ENCODE data around the gene IQCK. TPM values are rescaled to one million over a fixed set of nuclear protein-coding genes. Genes with fewer than 3 reads are reported as not detected.

IQCK gene
- total RNA-seq, 1 donor from 2014 or later = 7.6 TPM

DNA sequence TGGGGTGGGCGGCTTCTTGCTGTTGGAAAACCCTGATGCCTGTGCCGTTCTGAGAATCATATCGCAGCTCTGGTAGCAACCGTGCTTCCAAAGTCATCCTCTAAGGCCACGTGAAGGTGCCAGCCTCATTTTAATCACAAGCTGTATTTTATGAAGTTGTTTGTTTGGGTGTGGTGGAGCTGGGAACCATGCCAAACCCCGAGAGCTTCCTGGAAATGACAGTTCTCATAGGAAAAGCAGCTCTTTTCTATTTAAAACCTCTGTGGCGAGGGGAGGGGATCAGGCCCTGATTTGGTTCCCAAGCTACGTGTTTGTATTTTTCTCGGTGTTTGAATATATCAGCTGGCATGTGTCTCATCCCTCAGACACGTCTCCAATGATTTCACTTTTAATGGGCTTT, 21.7 kb upstream of the IQCK start:
- H3K9me3 ChIP-seq = no peaks in the 10 kb centered on the region
- ATAC-seq (peak; percentile 62), DNase-seq (peak; percentile 73)
- intact Hi-C loops (cut with DNase I) = no loop called here
- H3K4me3 ChIP-seq = no peak overlapping the region
- H3K27ac ChIP-seq = peak overlapping the region; percentile 71
- peaks cover 16% of the 10 kb centered on the region for H3K36me3 ChIP-seq
- TF ChIP-seq, protein P1, sequence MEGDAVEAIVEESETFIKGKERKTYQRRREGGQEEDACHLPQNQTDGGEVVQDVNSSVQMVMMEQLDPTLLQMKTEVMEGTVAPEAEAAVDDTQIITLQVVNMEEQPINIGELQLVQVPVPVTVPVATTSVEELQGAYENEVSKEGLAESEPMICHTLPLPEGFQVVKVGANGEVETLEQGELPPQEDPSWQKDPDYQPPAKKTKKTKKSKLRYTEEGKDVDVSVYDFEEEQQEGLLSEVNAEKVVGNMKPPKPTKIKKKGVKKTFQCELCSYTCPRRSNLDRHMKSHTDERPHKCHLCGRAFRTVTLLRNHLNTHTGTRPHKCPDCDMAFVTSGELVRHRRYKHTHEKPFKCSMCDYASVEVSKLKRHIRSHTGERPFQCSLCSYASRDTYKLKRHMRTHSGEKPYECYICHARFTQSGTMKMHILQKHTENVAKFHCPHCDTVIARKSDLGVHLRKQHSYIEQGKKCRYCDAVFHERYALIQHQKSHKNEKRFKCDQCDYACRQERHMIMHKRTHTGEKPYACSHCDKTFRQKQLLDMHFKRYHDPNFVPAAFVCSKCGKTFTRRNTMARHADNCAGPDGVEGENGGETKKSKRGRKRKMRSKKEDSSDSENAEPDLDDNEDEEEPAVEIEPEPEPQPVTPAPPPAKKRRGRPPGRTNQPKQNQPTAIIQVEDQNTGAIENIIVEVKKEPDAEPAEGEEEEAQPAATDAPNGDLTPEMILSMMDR (IDR thresholded peaks at IDR 0.05) = no peak
- H3K27me3 ChIP-seq = no peaks in the 10 kb centered on the region
- peaks cover 49% of the 10 kb centered on the region for H3K4me1 ChIP-seq

DNA sequence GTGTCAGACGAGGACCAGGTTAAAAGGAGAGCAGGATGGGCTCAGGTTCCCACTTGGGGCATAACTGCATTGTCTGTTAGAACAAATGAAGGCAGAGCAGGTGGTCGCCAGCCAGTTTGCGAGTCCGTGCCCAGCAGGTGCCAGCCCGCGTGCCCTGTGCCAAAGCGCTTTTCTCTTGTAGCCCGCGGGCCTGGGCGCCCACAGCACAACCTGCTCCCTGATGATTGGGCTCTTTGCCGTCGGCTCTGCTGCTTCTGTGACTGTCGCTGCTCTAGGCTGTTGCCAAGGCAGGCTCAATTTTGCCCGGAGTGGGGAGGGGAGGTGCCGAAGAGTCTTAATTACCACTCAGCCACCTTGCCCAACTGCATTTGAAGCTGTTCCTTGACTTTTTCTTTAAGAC, 21.1 kb upstream of the IQCK start:
- H3K27ac ChIP-seq = peak overlapping the region; percentile 71
- H3K4me1 ChIP-seq = peaks cover 49% of the 10 kb centered on the region
- TF ChIP-seq, protein P1 (IDR thresholded peaks at IDR 0.05) = no peak
- no peak overlapping the region for H3K4me3 ChIP-seq
- DNase-seq (no peak), ATAC-seq (no peak)
- no peaks in the 10 kb centered on the region for H3K27me3 ChIP-seq
- H3K9me3 ChIP-seq = no peaks in the 10 kb centered on the region
- H3K36me3 ChIP-seq = peaks cover 14% of the 10 kb centered on the region
- intact Hi-C loops (cut with DNase I) = no loop called here

- DNase-seq (no peak), ATAC-seq (peak; percentile 27)
- peaks cover 49% of the 10 kb centered on the region for H3K4me1 ChIP-seq
- H3K4me3 ChIP-seq = no peak overlapping the region
- H3K27me3 ChIP-seq = no peaks in the 10 kb centered on the region
- intact Hi-C loops (cut with DNase I) = no loop called here
- TF ChIP-seq, protein P1 (IDR thresholded peaks at IDR 0.05) = no peak
- peak overlapping the region; percentile 5 for H3K27ac ChIP-seq
- H3K9me3 ChIP-seq = no peaks in the 10 kb centered on the region
- peaks cover 18% of the 10 kb centered on the region for H3K36me3 ChIP-seq
Observed at GRCh38 chr16:19697756-19698318, 20.2 kb upstream of the IQCK start.

DNA sequence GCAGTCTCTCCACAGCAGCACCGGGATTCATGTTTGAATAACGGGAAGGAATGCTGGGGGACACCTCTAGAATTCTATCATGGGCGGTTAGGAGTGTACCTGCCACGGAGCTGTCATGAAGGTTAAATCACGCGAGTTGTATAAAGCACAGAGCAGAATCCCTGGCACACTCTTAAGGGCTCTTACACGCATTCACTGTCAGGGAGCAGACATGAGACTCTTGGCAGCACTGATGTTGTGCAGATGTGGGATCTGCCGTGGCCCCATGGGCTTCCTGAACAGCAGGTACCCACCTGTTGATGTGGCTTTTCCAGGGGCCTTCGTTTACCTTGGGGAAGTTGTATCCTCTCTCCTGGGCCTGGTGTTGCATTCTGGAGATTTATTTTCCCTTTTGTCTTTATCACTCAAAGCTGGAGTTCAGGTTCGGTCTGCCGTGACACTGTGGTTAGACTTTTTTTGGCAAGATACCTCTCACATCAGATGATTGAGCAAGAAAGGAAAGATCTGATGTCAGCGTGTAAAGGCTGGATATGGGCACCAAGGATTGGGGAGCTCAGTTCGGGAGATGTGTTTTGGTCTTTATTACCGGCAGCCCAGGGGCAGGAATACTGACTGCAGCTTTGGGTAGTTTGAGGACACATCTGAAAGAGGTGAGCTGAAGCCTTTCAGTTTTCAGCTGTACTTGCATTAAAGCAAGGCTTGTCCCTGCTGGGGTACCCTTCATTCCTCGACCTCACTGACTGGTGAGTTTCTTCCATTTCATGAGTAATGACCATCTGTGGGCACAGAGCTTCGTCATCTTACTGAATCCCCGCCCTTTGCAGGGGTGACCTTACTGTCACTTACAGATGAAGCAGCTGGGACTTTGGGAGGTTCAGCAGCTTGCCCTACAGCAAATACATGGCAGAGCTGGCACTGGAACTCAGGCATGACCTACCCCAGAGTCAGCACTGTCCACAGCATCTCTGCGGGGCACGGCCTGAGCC, 19.3 kb upstream of the IQCK start:
- H3K27ac ChIP-seq = peak overlapping the region; percentile 5
- TF ChIP-seq, protein P1 (IDR thresholded peaks at IDR 0.05) = no peak

GRCh38 chr16:19699472-19699871, 18.6 kb upstream of the IQCK start:
- Histone ChIP-seq H3K36me3 (peaks cover 18% of the 10 kb centered on the region), H3K4me1 (peaks cover 57% of the 10 kb centered on the region)
- DNase-seq = no peak

More for the DNA sequence above, 19.3 kb upstream of the IQCK start:
- H3K36me3 ChIP-seq = peaks cover 18% of the 10 kb centered on the region
- DNase-seq (no peak), ATAC-seq (no peak)
- no peaks in the 10 kb centered on the region for H3K27me3 ChIP-seq
- no peak overlapping the region for H3K4me3 ChIP-seq
- intact Hi-C loops (cut with DNase I) = no loop called here
- peaks cover 51% of the 10 kb centered on the region for H3K4me1 ChIP-seq
- no peaks in the 10 kb centered on the region for H3K9me3 ChIP-seq

More at GRCh38 chr16:19699472-19699871, 18.6 kb upstream of the IQCK start:
- Histone ChIP-seq H3K9me3 (no peaks in the 10 kb centered on the region), H3K27ac (no peak overlapping the region), H3K27me3 (no peaks in the 10 kb centered on the region), H3K4me3 (no peak overlapping the region)
- no peak for ATAC-seq
- intact Hi-C loops (cut with DNase I) = no loop called here
- TF ChIP-seq, protein P1 (IDR thresholded peaks at IDR 0.05) = no peak
